GM21723 (cell line): ENCODE measurements around the gene OR2V2.
"Not testable (repeated sequence)": the region's sequence is repeated elsewhere in the genome, so short reads cannot be mapped to it uniquely, and the experiment has no call there.

ENCODE experiments used
- ATAC-seq: cut with Tn5 transposase; IDR thresholded peaks from one replicate; pipeline ENCODE4 v1.9.1; 2021; ENCODE audit warnings: mild to moderate bottlenecking, moderate library complexity; ENCODE audit not compliant: unreplicated experiment

The OR2V2 gene

GRCh38 chr5:181146927-181147636 is at the start of gene OR2V2:
Gene OR2V2, plus strand, starts transcription at chr5:181147586. Its CDS starts 7,357 bp downstream, at chr5:181154943.
- not testable (repeated sequence) for ATAC-seq

- ATAC-seq: not testable (repeated sequence)
Measured at GRCh38 chr5:181097759-181098491, 49.5 kb upstream of the OR2V2 start.

GRCh38 chr5:181098762-181099601 is 48.4 kb upstream of the OR2V2 start:
- no peak for ATAC-seq

GRCh38 chr5:181099602-181100086 is 47.7 kb upstream of the OR2V2 start:
- no peak for ATAC-seq

- no peak for ATAC-seq
Measured at GRCh38 chr5:181100121-181100875, 47.1 kb upstream of the OR2V2 start.

- ATAC-seq: not testable (repeated sequence)
Measured at GRCh38 chr5:181101030-181101641, 46.2 kb upstream of the OR2V2 start.

GRCh38 chr5:181101930-181102674 is 45.3 kb upstream of the OR2V2 start:
- ATAC-seq: not testable (repeated sequence)

- not testable (repeated sequence) for ATAC-seq
Measured at GRCh38 chr5:181104259-181104568, 43.2 kb upstream of the OR2V2 start.

- not testable (repeated sequence) for ATAC-seq
Measured at GRCh38 chr5:181104606-181105390, 42.6 kb upstream of the OR2V2 start.

- no peak for ATAC-seq
Measured at GRCh38 chr5:181105391-181106025, 41.9 kb upstream of the OR2V2 start.

- ATAC-seq: no peak
Measured at GRCh38 chr5:181107699-181108098, 39.7 kb upstream of the OR2V2 start.

- ATAC-seq: no peak
Measured at GRCh38 chr5:181108578-181109165, 38.7 kb upstream of the OR2V2 start.

GRCh38 chr5:181109489-181110013 is 37.8 kb upstream of the OR2V2 start:
- no peak for ATAC-seq

- no peak for ATAC-seq
Measured at GRCh38 chr5:181111010-181111409, 36.4 kb upstream of the OR2V2 start.

- ATAC-seq: no peak
Measured at GRCh38 chr5:181112476-181112875, 34.9 kb upstream of the OR2V2 start.

GRCh38 chr5:181113572-181113971 is 33.8 kb upstream of the OR2V2 start:
- not testable (repeated sequence) for ATAC-seq

- ATAC-seq: no peak
Measured at GRCh38 chr5:181114284-181114843, 33.0 kb upstream of the OR2V2 start.
